Caco-2 (cell line): ENCODE measurements around the gene LRP6. TPM values are rescaled to one million over a fixed set of nuclear protein-coding genes. Genes with fewer than 3 reads are reported as not detected.

ENCODE experiments used
- BruUV-seq: library from RNA; stranded (reverse); fragments of 400-500 nt; replicated peaks from 2 replicates; lab custom pipeline; 2021; lab: Mats Ljungman, UMichigan
- CTCF ChIA-PET: fragments of 300-600 bp; sonication (Branson Sonifier 250); formaldehyde crosslinking; loops from one replicate; lab custom pipeline; 2022; ENCODE audit warnings: antibody characterized with exemption; lab: Charles Lee
- POLR2A ChIA-PET: fragments of 300-600 bp; sonication (Branson Sonifier 250); formaldehyde crosslinking; loops from one replicate; lab custom pipeline; 2022; ENCODE audit warnings: antibody characterized with exemption; lab: Charles Lee
- DNase-seq, 2 experiments: peaks; one replicate each; pipeline versions ENCODE4 v3.0.0 to v3.0.0-alpha.2; 2020 to 2022
- H3K27me3 ChIP-seq: replicated peaks from 2 replicates; pipeline ENCODE4 v1.6.0; 2011; ENCODE audit warnings: low read length; ENCODE audit not compliant: control insufficient read depth, insufficient read depth
- H3K36me3 ChIP-seq: 2 replicates; pipeline ENCODE4 v1.5.1; 2011; ENCODE audit warnings: low read length; ENCODE audit not compliant: control insufficient read depth, insufficient read depth
- H3K4me1 ChIP-seq: fragments of 250-450 bp; sonication (Bioruptor Pico); 2 replicates; pipeline ENCODE4 v1.5.1; 2020; ENCODE audit warnings: mild to moderate bottlenecking
- H3K4me3 ChIP-seq: 2 replicates; pipeline ENCODE4 v1.5.1; 2011; ENCODE audit warnings: low read depth, mild to moderate bottlenecking, control low read depth, low read length
- H3K9me3 ChIP-seq: fragments of 250-450 bp; sonication (Bioruptor Pico); 2 replicates; pipeline ENCODE4 v1.5.1; 2020; ENCODE audit warnings: mild to moderate bottlenecking, moderate library complexity
- H3K27ac Mint-ChIP-seq: one replicate; pipeline ENCODE4 v1.8.0; 2022; ENCODE audit warnings: mixed read lengths; ENCODE audit not compliant: unreplicated experiment
- H3K27me3 Mint-ChIP-seq: one replicate; pipeline ENCODE4 v1.8.0; 2022; ENCODE audit warnings: mixed read lengths; ENCODE audit not compliant: insufficient read depth, unreplicated experiment
- H3K36me3 Mint-ChIP-seq: one replicate; pipeline ENCODE4 v1.8.0; 2022; ENCODE audit warnings: mild to moderate bottlenecking, mixed read lengths; ENCODE audit not compliant: insufficient read depth, unreplicated experiment
- H3K4me1 Mint-ChIP-seq: one replicate; pipeline ENCODE4 v1.8.0; 2022; ENCODE audit warnings: low read depth, mixed read lengths; ENCODE audit not compliant: unreplicated experiment
- H3K4me3 Mint-ChIP-seq: one replicate; pipeline ENCODE4 v1.8.0; 2022; ENCODE audit warnings: mild to moderate bottlenecking, moderate library complexity, mixed read lengths; ENCODE audit not compliant: unreplicated experiment
- H3K9me3 Mint-ChIP-seq: one replicate; pipeline ENCODE4 v1.8.0; 2022; ENCODE audit warnings: mixed read lengths; ENCODE audit not compliant: unreplicated experiment
- CTCF ChIP-seq, 2 experiments: fragments of 200-600 bp in 1 of 2; IDR thresholded peaks; 1 replicate in 1 of 2; 2 replicates in 1 of 2; pipeline versions ENCODE4 v1.5.1 to v1.8.0; 2011 to 2022; ENCODE audit warnings: antibody characterized with exemption in 1 of 2, control low read depth in 1 of 2, inconsistent platforms in 1 of 2, low read depth in 1 of 2, low read length in 1 of 2, mild to moderate bottlenecking in 1 of 2, moderate library complexity in 1 of 2; ENCODE audit not compliant: insufficient read depth in 1 of 2, severe bottlenecking in 1 of 2, unreplicated experiment in 1 of 2
- intact Hi-C: fragments of 100-400 bp; cut with micrococcal nuclease; formaldehyde crosslinking; loops from one replicate; pipeline ENCODE4 v1.10.0; 2022; ENCODE audit not compliant: unreplicated experiment
- total RNA-seq: library from RNA; stranded (reverse); gene quantifications from 2 replicates; pipeline ENCODE4 v1.2.3, GENCODE V29; 2022

The LRP6 gene
- total RNA-seq, 1 experiment from 2014 or later = 72.7 TPM

GRCh38 chr12:12297201-12297830, 30.5 kb upstream of the LRP6 start:
- Mint-ChIP-seq H3K36me3 (no peaks in the 10 kb centered on the region), H3K9me3 (no peaks in the 10 kb centered on the region), H3K4me3 (no peak overlapping the region), H3K4me1 (peaks cover 21% of the 10 kb centered on the region), H3K27ac (no peak overlapping the region), H3K27me3 (no peaks in the 10 kb centered on the region)
- no peaks in the 10 kb centered on the region for H3K36me3 ChIP-seq
- intact Hi-C loops = no loop called here
- DNase-seq = peak in 1 of 2 experiments; percentile 26
- no peaks in the 10 kb centered on the region for H3K9me3 ChIP-seq
- peaks cover 10% of the 10 kb centered on the region for H3K4me1 ChIP-seq
- no peak for TF ChIP-seq CTCF (IDR thresholded peaks at IDR 0.05; ENCODE audit: insufficient read depth in 1 of 2, low read depth in 1 of 2, low read length in 1 of 2, severe bottlenecking in 1 of 2, unreplicated experiment in 1 of 2)
- ChIA-PET POLR2A (no interaction called here), CTCF (interaction anchor here (0.8 kb wide), 1 partner anchor 23 kb away, joined by 4 read pairs; no protein-coding TSS in a partner anchor)
- H3K27me3 ChIP-seq = no peaks in the 10 kb centered on the region
- H3K4me3 ChIP-seq = no peak overlapping the region
- no TSS peak for BruUV-seq

GRCh38 chr12:12294215-12295005, 27.6 kb upstream of the LRP6 start:
- H3K4me1 ChIP-seq = peaks cover 10% of the 10 kb centered on the region
- Mint-ChIP-seq H3K27me3 (no peaks in the 10 kb centered on the region), H3K27ac (no peak overlapping the region), H3K36me3 (no peaks in the 10 kb centered on the region), H3K9me3 (no peaks in the 10 kb centered on the region), H3K4me1 (peaks cover 21% of the 10 kb centered on the region), H3K4me3 (no peak overlapping the region)
- ChIA-PET POLR2A (no interaction called here), CTCF (no interaction called here)
- H3K4me3 ChIP-seq = no peak overlapping the region
- no peak for TF ChIP-seq CTCF (IDR thresholded peaks at IDR 0.05; ENCODE audit: insufficient read depth in 1 of 2, low read depth in 1 of 2, low read length in 1 of 2, severe bottlenecking in 1 of 2, unreplicated experiment in 1 of 2)
- intact Hi-C loops = no loop called here
- H3K36me3 ChIP-seq = no peaks in the 10 kb centered on the region
- H3K27me3 ChIP-seq = no peaks in the 10 kb centered on the region
- no TSS peak for BruUV-seq
- no peaks in the 10 kb centered on the region for H3K9me3 ChIP-seq
- peak in 1 of 2 experiments; percentile 26 for DNase-seq

- Histone ChIP-seq H3K4me1 (peaks cover 2% of the 10 kb centered on the region), H3K36me3 (no peaks in the 10 kb centered on the region), H3K9me3 (no peaks in the 10 kb centered on the region), H3K27me3 (no peaks in the 10 kb centered on the region), H3K4me3 (no peak overlapping the region)
- Mint-ChIP-seq H3K27ac (no peak overlapping the region), H3K4me1 (peaks cover 6% of the 10 kb centered on the region), H3K9me3 (no peaks in the 10 kb centered on the region), H3K27me3 (no peaks in the 10 kb centered on the region), H3K4me3 (no peak overlapping the region), H3K36me3 (no peaks in the 10 kb centered on the region)
- BruUV-seq = no TSS peak
- TF ChIP-seq CTCF (IDR thresholded peaks at IDR 0.05; ENCODE audit: insufficient read depth in 1 of 2, low read depth in 1 of 2, low read length in 1 of 2, severe bottlenecking in 1 of 2, unreplicated experiment in 1 of 2) = no peak
- ChIA-PET POLR2A (no interaction called here), CTCF (no interaction called here)
- peak in 1 of 2 experiments; percentile 3 for DNase-seq
- intact Hi-C loops = no loop called here
These were observed 23.4 kb upstream of the LRP6 start for GRCh38 chr12:12290206-12290605.
